Measurements from ENCODE around the gene MAP7D2.
A peak's percentile ranks its signal among the peaks of the same experiment; 100 is the strongest.

The MAP7D2 gene

GRCh38 chrX:20038966-20039365, 77.7 kb downstream of the MAP7D2 start:
- no peak for DNase-seq (ENCODE audit: low spot score)

- no peak for DNase-seq (ENCODE audit: low spot score)
These were observed 79.5 kb downstream of the MAP7D2 start for GRCh38 chrX:20037186-20037585.

GRCh38 chrX:20032201-20032600, 84.5 kb downstream of the MAP7D2 start:
- no peak for DNase-seq (ENCODE audit: low spot score)

GRCh38 chrX:20029728-20030127, 87.0 kb downstream of the MAP7D2 start:
- DNase-seq (ENCODE audit: low spot score), result no peak

GRCh38 chrX:20028588-20028987, 88.1 kb downstream of the MAP7D2 start:
- DNase-seq (ENCODE audit: low spot score), result no peak

GRCh38 chrX:20026278-20026677, 90.4 kb downstream of the MAP7D2 start:
- no peak for DNase-seq (ENCODE audit: low spot score)

GRCh38 chrX:20019672-20020365, 96.9 kb downstream of the MAP7D2 start:
- no peak for DNase-seq (ENCODE audit: low spot score)

GRCh38 chrX:20016616-20016945, 100.1 kb downstream of the MAP7D2 start:
- DNase-seq (ENCODE audit: low spot score), result no peak

- no peak for DNase-seq (ENCODE audit: low spot score)
These were observed 100.6 kb downstream of the MAP7D2 start for GRCh38 chrX:20015945-20016615.

GRCh38 chrX:20015422-20015821, 101.3 kb downstream of the MAP7D2 start:
- no peak for DNase-seq (ENCODE audit: low spot score)

GRCh38 chrX:20011608-20012007, 105.1 kb downstream of the MAP7D2 start:
- DNase-seq (ENCODE audit: low spot score), result no peak

GRCh38 chrX:20007962-20008622, 108.6 kb downstream of the MAP7D2 start:
- no peak for DNase-seq (ENCODE audit: low spot score)

- no peak for DNase-seq (ENCODE audit: low spot score)
These were observed 110.8 kb downstream of the MAP7D2 start for GRCh38 chrX:20005883-20006282.

- DNase-seq (ENCODE audit: low spot score), result no peak
These were observed 115.1 kb downstream of the MAP7D2 start for GRCh38 chrX:20001588-20001987.

GRCh38 chrX:19991350-19991718, 125.4 kb downstream of the MAP7D2 start:
- DNase-seq (ENCODE audit: low spot score), result no peak

- peak; percentile 93 for DNase-seq (ENCODE audit: low spot score)
These were observed 126.0 kb downstream of the MAP7D2 start, which contains the start of gene BCLAF3 for GRCh38 chrX:19990556-19991349. BCLAF3 (minus strand) TSS chrX:19991061; CDS start chrX:19970264, 20,797 bp downstream.

GRCh38 chrX:19990151-19990555, 126.6 kb downstream of the MAP7D2 start:
- DNase-seq (ENCODE audit: low spot score), result no peak

- DNase-seq (ENCODE audit: low spot score), result no peak
These were observed 128.9 kb downstream of the MAP7D2 start for GRCh38 chrX:19987856-19988255.

GRCh38 chrX:19986531-19986930, 130.2 kb downstream of the MAP7D2 start:
- no peak for DNase-seq (ENCODE audit: low spot score)

- no peak for DNase-seq (ENCODE audit: low spot score)
These were observed 134.8 kb downstream of the MAP7D2 start for GRCh38 chrX:19981947-19982346.

GRCh38 chrX:19975845-19976244, 140.9 kb downstream of the MAP7D2 start:
- DNase-seq (ENCODE audit: low spot score), result no peak

GRCh38 chrX:19972984-19973383, 143.7 kb downstream of the MAP7D2 start:
- no peak for DNase-seq (ENCODE audit: low spot score)

Data from left forelimb (tissue), 1 donor.